D721Med (cell line): ENCODE results near the gene GGNBP2.
"Not testable (repeated sequence)": the region's sequence is repeated elsewhere in the genome, so short reads cannot be mapped to it uniquely, and the experiment has no call there.

ENCODE experiments used
- DNase-seq: peaks from one replicate; pipeline ENCODE4 v3.0.0; 2011; ENCODE audit warnings: low spot score; ENCODE audit not compliant: insufficient read length
- FAIRE-seq: peaks from 2 replicates; lab custom pipeline; 2011; peaks lifted over from hg19 to GRCh38; lab: Jason Lieb, UNC
- TF ChIP-seq, protein P1 (sequence below): IDR thresholded peaks from 2 replicates; pipeline ENCODE4 v1.5.1; 2012; ENCODE audit warnings: mild to moderate bottlenecking, control low read depth; ENCODE audit not compliant: insufficient read depth; ENCODE audit errors: missing control alignments

GGNBP2 gene

DNA sequence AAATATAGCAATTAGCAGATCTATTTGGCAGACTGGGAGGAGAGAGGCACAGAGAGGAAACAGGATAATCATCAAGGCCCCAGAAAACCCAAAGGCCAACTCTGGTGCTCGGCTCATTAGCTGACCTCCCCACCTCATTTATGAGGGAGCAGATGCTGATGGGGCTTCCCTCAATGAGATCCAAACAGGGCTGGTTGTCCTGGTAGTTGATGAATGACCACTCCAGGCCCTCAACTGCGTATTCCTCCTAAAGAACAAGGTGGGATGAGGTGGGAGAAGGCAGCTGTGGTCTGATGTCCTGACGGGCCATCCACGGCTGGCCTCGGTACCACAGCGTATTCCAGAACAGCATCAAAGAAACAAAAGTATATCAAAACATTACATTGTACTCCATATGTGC lies 37.5 kb upstream of the GGNBP2 start:
- TF ChIP-seq, protein P1, sequence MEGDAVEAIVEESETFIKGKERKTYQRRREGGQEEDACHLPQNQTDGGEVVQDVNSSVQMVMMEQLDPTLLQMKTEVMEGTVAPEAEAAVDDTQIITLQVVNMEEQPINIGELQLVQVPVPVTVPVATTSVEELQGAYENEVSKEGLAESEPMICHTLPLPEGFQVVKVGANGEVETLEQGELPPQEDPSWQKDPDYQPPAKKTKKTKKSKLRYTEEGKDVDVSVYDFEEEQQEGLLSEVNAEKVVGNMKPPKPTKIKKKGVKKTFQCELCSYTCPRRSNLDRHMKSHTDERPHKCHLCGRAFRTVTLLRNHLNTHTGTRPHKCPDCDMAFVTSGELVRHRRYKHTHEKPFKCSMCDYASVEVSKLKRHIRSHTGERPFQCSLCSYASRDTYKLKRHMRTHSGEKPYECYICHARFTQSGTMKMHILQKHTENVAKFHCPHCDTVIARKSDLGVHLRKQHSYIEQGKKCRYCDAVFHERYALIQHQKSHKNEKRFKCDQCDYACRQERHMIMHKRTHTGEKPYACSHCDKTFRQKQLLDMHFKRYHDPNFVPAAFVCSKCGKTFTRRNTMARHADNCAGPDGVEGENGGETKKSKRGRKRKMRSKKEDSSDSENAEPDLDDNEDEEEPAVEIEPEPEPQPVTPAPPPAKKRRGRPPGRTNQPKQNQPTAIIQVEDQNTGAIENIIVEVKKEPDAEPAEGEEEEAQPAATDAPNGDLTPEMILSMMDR, result no peak
- FAIRE-seq (no peak), DNase-seq (no peak)

DNA sequence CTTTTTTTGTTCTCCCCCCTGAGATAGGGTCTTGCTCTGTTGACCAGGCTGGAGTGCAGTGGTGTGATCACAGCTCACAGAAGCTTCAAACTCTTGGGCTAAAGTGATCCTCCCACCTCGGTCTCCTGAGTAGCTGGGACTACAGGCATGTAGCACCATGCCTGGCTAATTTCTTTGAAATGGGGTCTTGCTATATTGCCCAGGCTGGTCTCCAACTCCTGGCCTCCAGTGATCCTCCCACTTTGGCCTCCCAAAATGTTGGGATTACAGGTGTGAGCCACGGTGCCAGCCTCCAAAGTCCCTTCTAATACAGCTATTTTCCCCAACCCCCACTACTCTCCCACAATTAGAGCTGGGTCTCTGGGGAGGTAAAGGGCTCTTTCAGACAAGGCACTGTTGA lies 36.3 kb upstream of the GGNBP2 start:
- not testable (repeated sequence) for DNase-seq, FAIRE-seq

DNA sequence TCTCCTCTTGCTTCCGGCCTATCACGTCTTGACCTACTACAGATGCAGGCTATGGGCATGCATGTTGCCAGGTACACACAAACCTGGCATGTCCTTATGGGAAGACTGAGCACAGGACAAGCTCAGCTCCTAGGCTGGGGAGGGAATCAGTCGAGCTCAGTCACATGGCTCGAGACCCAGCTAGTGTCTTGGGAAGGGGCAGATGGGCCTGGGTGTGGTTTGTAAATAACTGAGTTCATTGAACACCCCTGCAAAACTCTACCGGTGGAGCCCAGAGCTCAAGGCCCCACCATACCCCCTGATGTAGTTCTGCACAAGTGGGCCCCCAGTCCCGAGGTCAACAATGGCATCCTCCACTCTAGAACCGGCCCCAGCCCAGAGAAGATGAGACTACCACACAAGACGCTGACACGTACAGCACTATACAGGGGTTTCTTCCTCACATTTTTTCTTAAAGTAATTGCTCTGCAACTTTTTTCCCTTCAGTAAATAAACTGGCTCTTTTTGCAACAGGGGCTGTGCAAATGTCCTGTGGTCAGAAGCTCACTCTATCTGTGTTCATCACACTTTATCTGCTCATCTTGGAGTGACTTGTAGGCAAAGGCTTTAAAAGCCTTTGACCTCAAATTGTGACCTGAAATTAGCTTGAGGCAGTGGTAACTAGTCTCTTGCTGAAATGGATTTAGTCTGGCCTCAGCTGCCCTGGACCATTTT lies 35.3 kb upstream of the GGNBP2 start:
- TF ChIP-seq, protein P1, result no peak
- no peak for DNase-seq
- no peak for FAIRE-seq

DNA sequence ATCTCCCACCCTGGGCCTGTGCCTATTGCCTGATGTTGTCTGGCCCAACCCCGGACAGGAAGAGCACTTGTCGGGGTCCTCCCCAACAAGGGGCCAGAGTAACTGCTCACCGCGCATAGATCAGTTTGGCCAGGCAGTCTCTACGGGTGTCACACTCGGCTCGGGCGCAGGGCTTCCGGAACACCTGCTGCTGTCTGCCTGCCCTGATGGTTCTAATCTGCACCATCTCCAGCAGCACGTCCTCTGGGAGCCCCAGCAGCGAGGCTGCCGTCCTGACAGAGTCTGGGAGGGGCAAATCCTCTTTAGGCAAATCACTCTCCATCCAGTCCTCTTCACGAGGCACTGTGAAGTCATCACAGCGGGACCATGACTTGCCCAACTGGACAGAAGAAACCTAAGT lies 34.1 kb upstream of the GGNBP2 start:
- FAIRE-seq (no peak), DNase-seq (no peak)
- TF ChIP-seq, protein P1, result no peak

DNA sequence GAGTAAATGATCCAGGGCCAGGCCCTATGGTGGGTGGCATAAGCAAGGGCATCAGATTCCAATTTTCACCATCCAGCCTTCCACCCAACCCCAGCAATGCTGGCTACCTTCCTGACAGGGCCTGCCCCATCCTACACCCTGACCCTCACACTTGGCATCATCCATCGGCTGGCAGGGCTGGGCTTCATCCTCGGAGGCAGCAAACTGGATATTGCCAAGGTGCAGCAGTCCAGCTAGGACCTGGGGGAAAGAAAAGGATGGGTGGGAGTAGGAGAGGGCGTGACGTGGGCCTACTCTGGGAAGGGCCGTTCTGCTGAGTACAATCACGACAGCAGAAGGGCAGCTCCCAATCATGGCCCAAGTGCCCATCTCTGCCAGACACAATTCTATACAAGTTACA lies 33.5 kb upstream of the GGNBP2 start:
- DNase-seq (no peak), FAIRE-seq (no peak)
- TF ChIP-seq, protein P1, result no peak

DNA sequence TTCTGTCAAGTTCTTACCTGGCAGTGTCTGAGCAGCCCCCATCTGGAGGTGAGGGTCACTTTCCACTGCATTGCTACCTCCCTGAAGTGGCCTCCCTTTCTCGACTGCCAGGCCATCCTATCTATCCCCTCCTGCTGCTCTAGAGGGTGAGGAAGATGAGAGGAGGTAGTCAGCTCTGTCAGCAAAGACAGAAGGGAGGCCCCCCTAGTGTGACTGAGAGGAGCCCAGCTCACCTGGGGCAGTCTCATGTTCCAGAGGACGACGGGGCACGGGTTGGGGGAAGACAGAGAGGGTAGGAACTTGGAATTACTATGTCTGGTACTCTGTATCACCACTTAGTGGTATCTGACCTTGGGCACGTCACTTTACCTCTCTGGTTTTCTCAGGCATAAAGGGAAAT lies 32.1 kb upstream of the GGNBP2 start:
- DNase-seq (no peak), FAIRE-seq (no peak)
- TF ChIP-seq, protein P1, result no peak

DNA sequence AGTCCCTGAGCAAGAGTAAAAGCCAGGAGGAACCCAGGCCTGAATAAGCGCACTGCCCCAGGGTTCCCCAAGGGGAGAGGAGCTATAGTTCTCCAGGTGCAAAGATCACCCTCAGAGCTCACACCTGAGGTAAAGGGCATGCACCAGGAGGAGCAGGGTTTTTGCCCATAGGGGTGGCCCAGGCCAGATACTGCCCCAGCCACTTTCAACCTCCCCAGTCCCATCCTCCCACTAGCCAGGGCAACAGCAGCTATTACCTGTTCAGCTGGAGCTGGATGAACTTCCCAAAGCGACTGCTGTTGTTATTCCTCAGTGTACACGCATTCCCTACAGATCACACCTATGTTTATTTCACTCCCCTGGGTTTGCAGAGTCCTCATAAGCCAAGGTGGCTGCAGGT lies 29.9 kb upstream of the GGNBP2 start:
- TF ChIP-seq, protein P1, result no peak
- FAIRE-seq (no peak), DNase-seq (no peak)
